Tibial artery (tissue), 4 donors: ENCODE measurements around the gene CLEC11A.

Experiments
- DNase-seq, 2 donors: peaks; one replicate each; pipeline ENCODE4 v3.0.0-alpha.2; 2019
- H3K27ac ChIP-seq, 2 donors: fragments of 200-600 bp; sonication (generic) in 1 of 2; 1 replicate in 1 of 2; 2 replicates in 1 of 2; pipeline ENCODE4 v1.5.1; 2018 to 2019; ENCODE audit warnings: mild to moderate bottlenecking in 1 of 2
- H3K27me3 ChIP-seq, 2 donors: fragments of 200-600 bp; sonication (generic) in 1 of 2; one replicate each; pipeline versions ENCODE4 v1.5.1 to v1.6.0; 2016 to 2019
- H3K36me3 ChIP-seq, 3 donors: fragments of 200-600 bp; sonication (generic) in 2 of 3; one replicate each; pipeline ENCODE4 v1.5.1; 2016 to 2019; ENCODE audit warnings: mild to moderate bottlenecking in 2 of 3
- H3K4me1 ChIP-seq, 4 donors: fragments of 200-600 bp; sonication (generic) in 2 of 4; 1 replicate in 3 of 4; 2 replicates in 1 of 4; pipeline ENCODE4 v1.5.1; 2016 to 2019
- H3K4me3 ChIP-seq, 2 donors: fragments of 200-600 bp; sonication (generic) in 1 of 2; 1 replicate in 1 of 2; 2 replicates in 1 of 2; pipeline ENCODE4 v1.5.1; 2018 to 2019; ENCODE audit warnings: mild to moderate bottlenecking in 2 of 2
- H3K9me3 ChIP-seq, 3 donors: fragments of 200-600 bp; sonication (generic) in 1 of 3; one replicate each; pipeline ENCODE4 v1.5.1; 2016 to 2019
- CTCF ChIP-seq, 2 experiments: fragments of 200-600 bp in 1 of 2; fragments of 450-650 bp in 1 of 2; IDR thresholded peaks; one replicate each; pipeline ENCODE4 v1.5.1; 2017 to 2019; ENCODE audit warnings: antibody characterized with exemption in 2 of 2, mild to moderate bottlenecking in 1 of 2, moderate library complexity in 1 of 2
- intact Hi-C: fragments of 100-400 bp; cut with DNase I; formaldehyde crosslinking; loops from one replicate; pipeline ENCODE4 v1.15.0; 2023; ENCODE audit warnings: low total_unique reads

CLEC11A gene

DNA sequence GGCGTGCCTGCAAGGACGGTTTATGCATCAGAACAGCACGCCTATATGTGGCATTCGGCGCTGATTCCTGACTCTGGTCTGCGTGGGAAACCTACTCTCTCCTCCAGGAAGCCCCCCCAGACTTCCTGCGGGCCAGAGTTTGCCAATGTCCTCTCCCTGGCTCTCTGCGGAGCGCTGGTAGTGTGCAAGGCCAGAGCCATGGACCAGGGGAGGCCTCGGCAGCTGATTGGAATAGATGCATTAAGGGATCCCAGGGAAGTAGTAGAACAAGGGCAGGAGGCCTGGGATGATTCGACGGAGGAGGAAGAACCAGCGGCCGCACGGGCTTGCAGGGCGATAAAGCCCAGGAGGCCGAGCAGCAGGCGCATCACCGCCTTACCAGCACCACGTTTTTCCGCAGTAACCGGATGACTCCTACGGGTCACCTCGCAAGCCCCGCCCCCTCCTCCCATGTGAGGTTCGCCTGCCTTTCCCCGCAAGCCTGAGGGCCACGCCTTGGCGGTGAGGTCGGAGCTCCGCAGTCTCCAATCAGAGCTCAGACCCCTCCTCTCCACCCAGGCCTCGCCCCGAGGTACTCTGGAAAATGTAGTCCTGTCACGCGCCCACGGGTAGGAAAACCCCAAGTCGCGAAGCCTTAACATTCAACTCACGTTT lies 5.0 kb downstream of the CLEC11A start:
- intact Hi-C loops: no loop called here
- H3K27me3 ChIP-seq: peaks cover 0 to 57% of the 10 kb centered on the region in 2 donors
- H3K4me1 ChIP-seq: peaks cover 0 to 32% (median 11%) of the 10 kb centered on the region in 4 donors
- no peaks in the 10 kb centered on the region for H3K36me3 ChIP-seq
- peak in 1 of 2 donors; percentile 53 for DNase-seq
- H3K9me3 ChIP-seq: no peaks in the 10 kb centered on the region
- no peak for TF ChIP-seq CTCF (IDR thresholded peaks at IDR 0.05)
- no peak overlapping the region for H3K27ac ChIP-seq
- no peak overlapping the region for H3K4me3 ChIP-seq

DNA sequence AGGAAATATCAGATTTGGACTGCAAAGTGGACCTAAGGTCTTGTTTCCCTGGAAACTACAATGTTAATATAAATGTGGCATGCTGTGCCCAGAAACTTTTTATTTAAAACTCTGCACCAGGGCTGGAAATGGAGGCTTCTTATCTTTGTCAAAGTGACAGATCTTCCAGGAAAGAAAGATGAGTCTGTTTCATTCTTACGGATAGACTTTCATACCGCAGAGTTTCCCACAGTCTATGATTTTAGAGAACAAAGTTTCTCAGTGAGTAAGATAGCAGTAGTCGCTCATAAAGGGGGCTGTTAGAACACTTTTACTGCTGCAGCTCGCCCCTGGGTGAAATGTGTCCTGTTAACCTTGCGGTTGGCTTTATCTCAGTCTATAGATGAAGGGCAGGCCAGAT lies 6.7 kb downstream of the CLEC11A start:
- Histone ChIP-seq H3K9me3 (no peaks in the 10 kb centered on the region), H3K4me1 (peaks cover 0 to 16% (median 6%) of the 10 kb centered on the region in 4 donors), H3K4me3 (no peak overlapping the region), H3K36me3 (no peaks in the 10 kb centered on the region), H3K27ac (no peak overlapping the region), H3K27me3 (peaks cover 0 to 44% of the 10 kb centered on the region in 2 donors)
- no peak for TF ChIP-seq CTCF (IDR thresholded peaks at IDR 0.05)
- intact Hi-C loops: no loop called here
- no peak for DNase-seq

GRCh38 chr19:50735869-50736268 lies 12.7 kb downstream of the CLEC11A start:
- no peak for DNase-seq
- Histone ChIP-seq H3K4me1 (no peaks in the 10 kb centered on the region), H3K27me3 (peaks cover 0 to 32% of the 10 kb centered on the region in 2 donors), H3K9me3 (no peaks in the 10 kb centered on the region), H3K27ac (no peak overlapping the region), H3K4me3 (no peak overlapping the region), H3K36me3 (no peaks in the 10 kb centered on the region)
- intact Hi-C loops: no loop called here
- no peak for TF ChIP-seq CTCF (IDR thresholded peaks at IDR 0.05)

GRCh38 chr19:50736338-50736737 lies 13.2 kb downstream of the CLEC11A start:
- H3K9me3 ChIP-seq: no peaks in the 10 kb centered on the region
- no peak for TF ChIP-seq CTCF (IDR thresholded peaks at IDR 0.05)
- H3K4me1 ChIP-seq: no peaks in the 10 kb centered on the region
- no peak overlapping the region for H3K4me3 ChIP-seq
- H3K27me3 ChIP-seq: peaks cover 0 to 34% of the 10 kb centered on the region in 2 donors
- H3K27ac ChIP-seq: no peak overlapping the region
- no peaks in the 10 kb centered on the region for H3K36me3 ChIP-seq
- no peak for DNase-seq
- intact Hi-C loops: no loop called here

DNA sequence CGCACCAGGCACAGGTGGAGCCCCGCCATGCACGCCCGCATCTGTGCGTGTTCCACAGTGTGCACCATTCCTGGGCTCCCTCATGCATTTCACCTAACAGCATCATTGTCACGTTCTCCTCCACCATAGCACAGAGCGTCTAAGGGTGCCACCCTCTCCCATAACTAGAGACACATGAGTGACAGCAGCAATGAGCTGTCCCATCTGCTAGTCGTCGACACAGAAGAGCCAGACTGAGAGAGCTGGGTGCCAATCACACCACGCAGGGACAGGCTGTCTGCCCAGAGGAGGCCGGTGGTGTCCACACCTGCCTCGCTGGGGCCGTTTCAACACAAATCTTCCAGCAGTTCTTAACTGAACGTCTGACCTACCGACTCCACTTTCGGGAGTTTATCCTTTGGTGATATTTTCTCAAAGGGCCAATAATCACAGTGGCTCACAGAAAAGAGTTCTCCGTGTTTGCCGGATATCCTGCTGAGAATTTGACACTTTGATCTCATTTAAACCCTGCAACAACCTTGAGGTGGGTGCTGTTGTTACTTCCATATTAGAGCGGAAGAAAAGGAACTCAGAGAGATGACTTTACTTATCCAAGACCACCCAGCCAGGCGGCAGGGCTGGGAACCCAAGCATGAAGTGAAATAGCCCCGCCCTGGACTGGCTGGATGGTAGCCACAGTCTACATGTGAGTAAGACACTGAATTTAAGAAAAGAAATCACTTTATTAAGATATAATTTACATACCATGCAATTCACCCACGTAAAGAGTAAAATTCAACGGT lies 16.2 kb downstream of the CLEC11A start:
- no peak for TF ChIP-seq CTCF (IDR thresholded peaks at IDR 0.05)
- peaks cover 0 to 42% of the 10 kb centered on the region in 2 donors for H3K27me3 ChIP-seq
- H3K27ac ChIP-seq: no peak overlapping the region
- H3K9me3 ChIP-seq: no peaks in the 10 kb centered on the region
- H3K4me1 ChIP-seq: no peaks in the 10 kb centered on the region
- no peak for DNase-seq
- H3K4me3 ChIP-seq: no peak overlapping the region
- intact Hi-C loops: no loop called here
- H3K36me3 ChIP-seq: no peaks in the 10 kb centered on the region
